ENCODE measurements around the gene CCNY.

The CCNY gene

GRCh38 chr10:35433851-35434426 lies 97.6 kb downstream of the CCNY start:
- TF ChIP-seq SIN3A (IDR thresholded peaks at IDR 0.05; ENCODE audit: borderline replicate concordance, insufficient read depth, low read length) (no peak), POLR2AphosphoS5 (IDR thresholded peaks at IDR 0.05; ENCODE audit: low read depth, low read length) (no peak), TAF1 (IDR thresholded peaks at IDR 0.05; ENCODE audit: borderline replicate concordance, insufficient read depth, low read length) (no peak), REST (IDR thresholded peaks at IDR 0.05; ENCODE audit: insufficient read depth in 1 of 2, low read depth in 2 of 2, low read length in 2 of 2) (0 out of 4 replicates have a peak, but pooled peaks of 1 of the 2 experiments have one; percentile 16)

DNA sequence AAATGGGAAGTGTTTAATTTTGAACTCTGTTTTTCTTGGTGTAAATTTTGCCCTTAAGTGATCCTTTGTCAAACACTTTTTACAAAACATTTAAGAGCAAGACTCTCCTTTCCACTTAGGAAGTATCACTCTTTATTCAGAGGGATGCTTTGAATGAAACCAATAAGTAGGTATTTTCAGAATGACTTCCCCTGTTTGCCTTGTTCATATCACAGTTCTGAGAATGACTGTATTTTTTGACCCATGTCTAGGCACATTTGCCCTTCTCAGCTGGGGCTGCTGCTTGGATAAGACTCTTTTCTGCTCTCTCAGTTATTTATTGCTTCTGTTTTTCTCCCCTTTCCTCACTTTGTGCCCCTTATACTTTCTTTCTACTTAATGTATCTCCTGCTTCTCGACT lies 98.2 kb downstream of the CCNY start:
- TF ChIP-seq REST (IDR thresholded peaks at IDR 0.05; ENCODE audit: insufficient read depth in 1 of 2, low read depth in 2 of 2, low read length in 2 of 2) = no peak
- no peak for TF ChIP-seq FOXP2 (optimal IDR thresholded peaks at IDR 0.05; ENCODE audit: borderline replicate concordance, extremely low read depth, extremely low read length, insufficient read depth)
- TF ChIP-seq SIN3A (IDR thresholded peaks at IDR 0.05; ENCODE audit: borderline replicate concordance, insufficient read depth, low read length) = no peak
- no peak for TF ChIP-seq POLR2AphosphoS5 (IDR thresholded peaks at IDR 0.05; ENCODE audit: low read depth, low read length)
- TF ChIP-seq TAF1 (IDR thresholded peaks at IDR 0.05; ENCODE audit: borderline replicate concordance, insufficient read depth, low read length) = no peak

GRCh38 chr10:35435824-35436223 lies 99.5 kb downstream of the CCNY start:
- TF ChIP-seq FOXP2 (optimal IDR thresholded peaks at IDR 0.05; ENCODE audit: borderline replicate concordance, extremely low read depth, extremely low read length, insufficient read depth) = no peak
- no peak for TF ChIP-seq REST (IDR thresholded peaks at IDR 0.05; ENCODE audit: insufficient read depth in 1 of 2, low read depth in 2 of 2, low read length in 2 of 2)
- TF ChIP-seq POLR2AphosphoS5 (IDR thresholded peaks at IDR 0.05; ENCODE audit: low read depth, low read length) = no peak
- no peak for TF ChIP-seq SIN3A (IDR thresholded peaks at IDR 0.05; ENCODE audit: borderline replicate concordance, insufficient read depth, low read length)
- no peak for TF ChIP-seq TAF1 (IDR thresholded peaks at IDR 0.05; ENCODE audit: borderline replicate concordance, insufficient read depth, low read length)

DNA sequence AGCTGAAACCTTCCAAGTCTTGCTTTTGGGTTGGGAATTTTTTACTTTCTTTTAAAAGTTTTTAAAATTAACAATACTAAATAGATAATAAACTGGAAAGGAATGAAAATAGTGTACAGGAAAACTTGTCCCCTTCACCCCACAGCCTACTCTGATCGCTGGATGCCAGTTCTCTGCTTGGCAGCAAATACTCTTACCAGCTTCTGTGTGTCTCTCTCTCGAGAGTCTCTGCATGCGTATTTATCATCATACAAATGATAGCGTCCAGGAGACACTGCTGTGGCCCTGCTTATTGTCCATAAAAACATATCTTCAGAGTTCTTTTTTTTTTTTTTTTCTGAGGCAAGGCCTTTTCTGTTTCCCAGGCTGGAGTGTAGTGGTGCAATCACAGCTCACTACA lies 101.5 kb downstream of the CCNY start:
- TF ChIP-seq REST (IDR thresholded peaks at IDR 0.05; ENCODE audit: insufficient read depth in 1 of 2, low read depth in 2 of 2, low read length in 2 of 2) = no peak
- no peak for TF ChIP-seq POLR2AphosphoS5 (IDR thresholded peaks at IDR 0.05; ENCODE audit: low read depth, low read length)
- TF ChIP-seq SIN3A (IDR thresholded peaks at IDR 0.05; ENCODE audit: borderline replicate concordance, insufficient read depth, low read length) = no peak
- TF ChIP-seq TAF1 (IDR thresholded peaks at IDR 0.05; ENCODE audit: borderline replicate concordance, insufficient read depth, low read length) = no peak
- no peak for TF ChIP-seq FOXP2 (optimal IDR thresholded peaks at IDR 0.05; ENCODE audit: borderline replicate concordance, extremely low read depth, extremely low read length, insufficient read depth)
